ENCODE measurements around the gene KLHDC9.

DNA sequence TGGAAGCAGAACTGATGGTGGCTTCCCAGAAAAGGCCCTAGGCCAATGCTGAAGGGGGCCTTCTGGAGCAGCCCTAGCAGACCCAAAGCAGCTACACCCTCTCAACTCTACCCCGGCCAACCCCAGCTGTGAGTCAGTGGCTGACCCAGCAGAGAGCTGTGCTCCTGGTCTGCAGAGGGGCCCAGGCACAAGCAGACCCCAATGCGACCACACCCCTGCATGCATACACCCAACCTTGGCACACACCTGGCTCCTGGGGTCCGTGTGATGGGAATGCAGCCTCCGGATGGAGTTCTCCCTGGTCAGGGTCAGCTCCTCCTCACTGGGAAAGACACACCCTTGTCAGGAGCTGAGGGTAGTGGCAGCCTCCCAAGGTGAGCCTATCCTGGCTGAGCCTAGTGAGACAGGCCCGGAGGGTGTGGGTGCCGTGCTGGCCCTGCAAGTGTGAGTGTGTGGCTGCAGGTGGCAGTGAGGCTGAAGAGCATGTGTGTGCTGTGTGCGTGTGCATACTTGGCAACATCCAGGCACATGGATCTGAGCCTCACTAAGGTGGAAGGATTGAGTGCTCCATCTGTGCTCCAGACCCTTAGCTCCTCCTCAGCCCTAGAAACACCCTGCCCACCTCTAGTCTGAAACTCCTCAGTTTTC lies 24.6 kb upstream of the KLHDC9 start:
- TF ChIP-seq POLR2AphosphoS5 (IDR thresholded peaks at IDR 0.05): no peak
- TF ChIP-seq, protein P1, sequence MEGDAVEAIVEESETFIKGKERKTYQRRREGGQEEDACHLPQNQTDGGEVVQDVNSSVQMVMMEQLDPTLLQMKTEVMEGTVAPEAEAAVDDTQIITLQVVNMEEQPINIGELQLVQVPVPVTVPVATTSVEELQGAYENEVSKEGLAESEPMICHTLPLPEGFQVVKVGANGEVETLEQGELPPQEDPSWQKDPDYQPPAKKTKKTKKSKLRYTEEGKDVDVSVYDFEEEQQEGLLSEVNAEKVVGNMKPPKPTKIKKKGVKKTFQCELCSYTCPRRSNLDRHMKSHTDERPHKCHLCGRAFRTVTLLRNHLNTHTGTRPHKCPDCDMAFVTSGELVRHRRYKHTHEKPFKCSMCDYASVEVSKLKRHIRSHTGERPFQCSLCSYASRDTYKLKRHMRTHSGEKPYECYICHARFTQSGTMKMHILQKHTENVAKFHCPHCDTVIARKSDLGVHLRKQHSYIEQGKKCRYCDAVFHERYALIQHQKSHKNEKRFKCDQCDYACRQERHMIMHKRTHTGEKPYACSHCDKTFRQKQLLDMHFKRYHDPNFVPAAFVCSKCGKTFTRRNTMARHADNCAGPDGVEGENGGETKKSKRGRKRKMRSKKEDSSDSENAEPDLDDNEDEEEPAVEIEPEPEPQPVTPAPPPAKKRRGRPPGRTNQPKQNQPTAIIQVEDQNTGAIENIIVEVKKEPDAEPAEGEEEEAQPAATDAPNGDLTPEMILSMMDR (IDR thresholded peaks at IDR 0.05): no peak
